ENCODE results near the gene LAIR2.

DNA sequence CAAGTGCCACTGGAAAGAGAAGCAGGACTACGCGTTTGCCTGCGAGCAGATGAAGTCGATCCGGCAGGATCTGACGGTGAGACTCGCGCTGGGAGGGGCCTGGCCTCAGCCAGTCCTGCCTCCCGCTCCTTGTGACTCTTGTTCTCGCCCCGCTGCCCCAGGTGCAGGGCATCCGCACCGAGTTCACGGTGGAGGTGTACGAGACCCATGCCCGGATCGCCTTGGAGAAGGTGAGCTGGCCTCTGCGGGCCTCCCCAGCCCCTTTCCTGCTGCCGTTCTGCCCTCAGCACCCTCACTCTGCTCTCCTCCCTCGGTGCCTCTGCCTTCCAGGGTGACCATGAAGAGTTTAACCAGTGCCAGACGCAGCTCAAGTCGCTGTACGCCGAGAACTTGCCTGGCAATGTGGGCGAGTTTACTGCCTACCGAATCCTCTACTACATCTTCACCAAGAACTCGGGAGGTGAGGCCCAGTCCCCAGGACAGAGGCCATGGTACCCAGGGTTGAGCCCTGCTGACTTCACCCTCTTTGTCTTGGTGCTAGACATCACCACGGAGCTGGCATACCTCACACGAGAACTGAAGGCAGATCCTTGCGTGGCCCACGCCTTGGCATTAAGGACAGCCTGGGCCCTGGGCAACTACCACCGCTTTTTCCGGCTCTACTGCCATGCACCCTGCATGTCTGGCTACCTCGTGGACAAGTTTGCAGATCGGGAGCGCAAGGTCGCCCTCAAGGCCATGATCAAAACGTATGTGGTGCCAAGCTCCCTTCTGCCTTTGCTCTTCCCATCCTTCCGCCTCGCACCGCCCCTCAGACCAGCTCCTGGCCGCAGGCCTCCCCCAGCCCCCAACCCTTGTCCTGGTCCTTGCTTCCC is 44.6 kb upstream of the LAIR2 start:
- TF ChIP-seq, protein P1, sequence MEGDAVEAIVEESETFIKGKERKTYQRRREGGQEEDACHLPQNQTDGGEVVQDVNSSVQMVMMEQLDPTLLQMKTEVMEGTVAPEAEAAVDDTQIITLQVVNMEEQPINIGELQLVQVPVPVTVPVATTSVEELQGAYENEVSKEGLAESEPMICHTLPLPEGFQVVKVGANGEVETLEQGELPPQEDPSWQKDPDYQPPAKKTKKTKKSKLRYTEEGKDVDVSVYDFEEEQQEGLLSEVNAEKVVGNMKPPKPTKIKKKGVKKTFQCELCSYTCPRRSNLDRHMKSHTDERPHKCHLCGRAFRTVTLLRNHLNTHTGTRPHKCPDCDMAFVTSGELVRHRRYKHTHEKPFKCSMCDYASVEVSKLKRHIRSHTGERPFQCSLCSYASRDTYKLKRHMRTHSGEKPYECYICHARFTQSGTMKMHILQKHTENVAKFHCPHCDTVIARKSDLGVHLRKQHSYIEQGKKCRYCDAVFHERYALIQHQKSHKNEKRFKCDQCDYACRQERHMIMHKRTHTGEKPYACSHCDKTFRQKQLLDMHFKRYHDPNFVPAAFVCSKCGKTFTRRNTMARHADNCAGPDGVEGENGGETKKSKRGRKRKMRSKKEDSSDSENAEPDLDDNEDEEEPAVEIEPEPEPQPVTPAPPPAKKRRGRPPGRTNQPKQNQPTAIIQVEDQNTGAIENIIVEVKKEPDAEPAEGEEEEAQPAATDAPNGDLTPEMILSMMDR (IDR thresholded peaks at IDR 0.05; ENCODE audit: insufficient read depth, low read length): no peak
- TF ChIP-seq POLR2AphosphoS5 (IDR thresholded peaks at IDR 0.05; ENCODE audit: low read depth): no peak
- TF ChIP-seq, protein P2, sequence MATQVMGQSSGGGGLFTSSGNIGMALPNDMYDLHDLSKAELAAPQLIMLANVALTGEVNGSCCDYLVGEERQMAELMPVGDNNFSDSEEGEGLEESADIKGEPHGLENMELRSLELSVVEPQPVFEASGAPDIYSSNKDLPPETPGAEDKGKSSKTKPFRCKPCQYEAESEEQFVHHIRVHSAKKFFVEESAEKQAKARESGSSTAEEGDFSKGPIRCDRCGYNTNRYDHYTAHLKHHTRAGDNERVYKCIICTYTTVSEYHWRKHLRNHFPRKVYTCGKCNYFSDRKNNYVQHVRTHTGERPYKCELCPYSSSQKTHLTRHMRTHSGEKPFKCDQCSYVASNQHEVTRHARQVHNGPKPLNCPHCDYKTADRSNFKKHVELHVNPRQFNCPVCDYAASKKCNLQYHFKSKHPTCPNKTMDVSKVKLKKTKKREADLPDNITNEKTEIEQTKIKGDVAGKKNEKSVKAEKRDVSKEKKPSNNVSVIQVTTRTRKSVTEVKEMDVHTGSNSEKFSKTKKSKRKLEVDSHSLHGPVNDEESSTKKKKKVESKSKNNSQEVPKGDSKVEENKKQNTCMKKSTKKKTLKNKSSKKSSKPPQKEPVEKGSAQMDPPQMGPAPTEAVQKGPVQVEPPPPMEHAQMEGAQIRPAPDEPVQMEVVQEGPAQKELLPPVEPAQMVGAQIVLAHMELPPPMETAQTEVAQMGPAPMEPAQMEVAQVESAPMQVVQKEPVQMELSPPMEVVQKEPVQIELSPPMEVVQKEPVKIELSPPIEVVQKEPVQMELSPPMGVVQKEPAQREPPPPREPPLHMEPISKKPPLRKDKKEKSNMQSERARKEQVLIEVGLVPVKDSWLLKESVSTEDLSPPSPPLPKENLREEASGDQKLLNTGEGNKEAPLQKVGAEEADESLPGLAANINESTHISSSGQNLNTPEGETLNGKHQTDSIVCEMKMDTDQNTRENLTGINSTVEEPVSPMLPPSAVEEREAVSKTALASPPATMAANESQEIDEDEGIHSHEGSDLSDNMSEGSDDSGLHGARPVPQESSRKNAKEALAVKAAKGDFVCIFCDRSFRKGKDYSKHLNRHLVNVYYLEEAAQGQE (IDR thresholded peaks at IDR 0.05; ENCODE audit: insufficient replicate concordance, low read depth): no peak
